Endodermal cell (in vitro differentiated cells): ENCODE data around the gene GPRASP1. TPM values are rescaled to one million over a fixed set of nuclear protein-coding genes. Genes with fewer than 3 reads are reported as not detected.

Experiments used
- DNase-seq: peaks from one replicate; pipeline ENCODE4 v3.0.0-alpha.2; 2017
- H3K27ac ChIP-seq: 2 replicates; pipeline ENCODE4 v1.5.1; 2013; ENCODE audit warnings: mild to moderate bottlenecking, low read depth, low read length, moderate library complexity
- H3K27me3 ChIP-seq: 2 replicates; pipeline ENCODE4 v1.6.1; 2013; ENCODE audit warnings: mild to moderate bottlenecking, low read length, moderate library complexity; ENCODE audit not compliant: insufficient read depth, control insufficient read depth, poor library complexity, severe bottlenecking
- H3K36me3 ChIP-seq: 2 replicates; pipeline ENCODE4 v1.7.0; 2013; ENCODE audit warnings: mild to moderate bottlenecking, low read length, moderate library complexity; ENCODE audit not compliant: control insufficient read depth, insufficient read depth
- H3K4me1 ChIP-seq: one replicate; pipeline ENCODE4 v1.7.0; 2013; ENCODE audit warnings: low read length; ENCODE audit not compliant: control insufficient read depth, insufficient read depth
- H3K4me3 ChIP-seq: 2 replicates; pipeline ENCODE4 v1.5.1; 2013; ENCODE audit warnings: mild to moderate bottlenecking, low read length, moderate library complexity
- H3K9ac ChIP-seq: 2 replicates; pipeline ENCODE4 v1.6.1; 2013; ENCODE audit warnings: mild to moderate bottlenecking, low read length, moderate library complexity; ENCODE audit not compliant: poor library complexity, severe bottlenecking; ENCODE audit errors: extremely low read depth
- H3K9me3 ChIP-seq: 2 replicates; pipeline ENCODE4 v1.6.1; 2013; ENCODE audit warnings: mild to moderate bottlenecking, low read length, moderate library complexity; ENCODE audit not compliant: control insufficient read depth
- H3K27ac Mint-ChIP-seq: 2 replicates; pipeline ENCODE4 v1.8.0; 2020; ENCODE audit warnings: mixed read lengths
- H3K27me3 Mint-ChIP-seq: 2 replicates; pipeline ENCODE4 v1.8.0; 2021; ENCODE audit warnings: mild to moderate bottlenecking, mixed read lengths; ENCODE audit not compliant: insufficient read depth
- H3K36me3 Mint-ChIP-seq: 2 replicates; pipeline ENCODE4 v1.8.0; 2020; ENCODE audit warnings: low read depth, mixed read lengths
- H3K4me1 Mint-ChIP-seq: 2 replicates; pipeline ENCODE4 v1.8.0; 2020; ENCODE audit warnings: mixed read lengths
- H3K4me3 Mint-ChIP-seq: 2 replicates; pipeline ENCODE4 v1.8.0; 2020; ENCODE audit warnings: mild to moderate bottlenecking, moderate library complexity, mixed read lengths
- H3K9me3 Mint-ChIP-seq: 2 replicates; pipeline ENCODE4 v1.8.0; 2020; ENCODE audit warnings: mild to moderate bottlenecking, mixed read lengths
- WGBS, 2 experiments: methylation state at CpG; one replicate each; pipeline versions ENCODE4 v1.1.5 to v1.1.7; 2013; ENCODE audit warnings: missing lambda C conversion rate in 2 of 2, mixed read lengths in 1 of 2; ENCODE audit not compliant: insufficient coverage in 1 of 2, insufficient read length in 1 of 2; 5-methylcytosine and 5-hydroxymethylcytosine counted together
- total RNA-seq, 2 donors: library from RNA; stranded (reverse); fragmentation: NEBNext Ultra II Directional in 1 of 2; extraction: Animal tissue kit (Norgen Biotek cat#: 25700) in 1 of 2; gene quantifications; 2 replicates in 1 of 2; 3 replicates in 1 of 2; pipeline ENCODE4 v1.2.1, GENCODE V29; 2021
- TF ChIP-seq, protein P1 (sequence below): fragments of 200-600 bp; sonication (generic); conservative IDR thresholded peaks from 2 replicates; pipeline ENCODE4 v1.5.0; 2021; ENCODE audit warnings: antibody characterized with exemption, mild to moderate bottlenecking

GPRASP1 gene
- total RNA-seq, 2 donors from 2014 or later, result 2.9 to 3.7 TPM

DNA sequence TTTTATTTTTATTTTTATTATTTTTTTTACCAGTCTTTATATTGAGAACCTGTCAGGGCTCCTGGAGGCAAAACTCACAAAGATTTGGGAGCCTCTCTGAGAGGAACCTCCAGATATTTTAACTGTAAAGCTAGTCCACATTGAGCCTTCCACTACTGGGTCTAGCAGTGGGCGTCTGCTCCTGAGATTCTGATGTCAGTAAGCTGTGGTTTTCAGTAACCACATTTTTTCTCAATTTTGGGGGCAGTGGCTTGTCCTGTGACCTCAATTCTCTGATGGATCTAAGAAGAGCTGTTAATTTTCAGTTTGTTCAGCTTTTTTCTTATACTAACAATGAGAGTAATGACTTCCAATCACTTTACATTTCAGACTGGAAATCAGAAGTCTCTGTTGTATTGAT is 23.6 kb upstream of the GPRASP1 start:
- Mint-ChIP-seq H3K4me3 (no peak overlapping the region), H3K4me1 (no peaks in the 10 kb centered on the region), H3K27me3 (no peaks in the 10 kb centered on the region), H3K36me3 (peaks cover 9% of the 10 kb centered on the region), H3K27ac (no peak overlapping the region), H3K9me3 (peaks cover 65% of the 10 kb centered on the region)
- Histone ChIP-seq H3K9ac (no peak overlapping the region), H3K9me3 (no peaks in the 10 kb centered on the region), H3K4me1 (no peaks in the 10 kb centered on the region), H3K27me3 (no peaks in the 10 kb centered on the region), H3K27ac (no peak overlapping the region), H3K36me3 (no peaks in the 10 kb centered on the region), H3K4me3 (no peak overlapping the region)
- no peak for DNase-seq
- 92% methylated on average over 1 of the region's 1 CpG; no CpG with 5 or more reads in 1 of the 2 experiments for WGBS, 2 experiments
- TF ChIP-seq, protein P1, sequence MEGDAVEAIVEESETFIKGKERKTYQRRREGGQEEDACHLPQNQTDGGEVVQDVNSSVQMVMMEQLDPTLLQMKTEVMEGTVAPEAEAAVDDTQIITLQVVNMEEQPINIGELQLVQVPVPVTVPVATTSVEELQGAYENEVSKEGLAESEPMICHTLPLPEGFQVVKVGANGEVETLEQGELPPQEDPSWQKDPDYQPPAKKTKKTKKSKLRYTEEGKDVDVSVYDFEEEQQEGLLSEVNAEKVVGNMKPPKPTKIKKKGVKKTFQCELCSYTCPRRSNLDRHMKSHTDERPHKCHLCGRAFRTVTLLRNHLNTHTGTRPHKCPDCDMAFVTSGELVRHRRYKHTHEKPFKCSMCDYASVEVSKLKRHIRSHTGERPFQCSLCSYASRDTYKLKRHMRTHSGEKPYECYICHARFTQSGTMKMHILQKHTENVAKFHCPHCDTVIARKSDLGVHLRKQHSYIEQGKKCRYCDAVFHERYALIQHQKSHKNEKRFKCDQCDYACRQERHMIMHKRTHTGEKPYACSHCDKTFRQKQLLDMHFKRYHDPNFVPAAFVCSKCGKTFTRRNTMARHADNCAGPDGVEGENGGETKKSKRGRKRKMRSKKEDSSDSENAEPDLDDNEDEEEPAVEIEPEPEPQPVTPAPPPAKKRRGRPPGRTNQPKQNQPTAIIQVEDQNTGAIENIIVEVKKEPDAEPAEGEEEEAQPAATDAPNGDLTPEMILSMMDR, result no peak

- no peak overlapping the region for H3K9ac ChIP-seq
- Mint-ChIP-seq H3K4me3 (no peak overlapping the region), H3K4me1 (no peaks in the 10 kb centered on the region), H3K27ac (no peak overlapping the region), H3K9me3 (peaks cover 47% of the 10 kb centered on the region), H3K27me3 (no peaks in the 10 kb centered on the region), H3K36me3 (peaks cover 32% of the 10 kb centered on the region)
- H3K27ac ChIP-seq, result no peak overlapping the region
- no peak overlapping the region for H3K4me3 ChIP-seq
- no peak for DNase-seq
- H3K9me3 ChIP-seq, result peaks cover 14% of the 10 kb centered on the region
- peaks cover 5% of the 10 kb centered on the region for H3K36me3 ChIP-seq
- no peaks in the 10 kb centered on the region for H3K27me3 ChIP-seq
- WGBS, 2 experiments, result 75 to 100% methylated on average over 1 of the region's 1 CpG
- H3K4me1 ChIP-seq, result no peaks in the 10 kb centered on the region
- TF ChIP-seq, protein P1, result no peak
Observed at GRCh38 chrX:102637561-102637960, 13.7 kb upstream of the GPRASP1 start.

DNA sequence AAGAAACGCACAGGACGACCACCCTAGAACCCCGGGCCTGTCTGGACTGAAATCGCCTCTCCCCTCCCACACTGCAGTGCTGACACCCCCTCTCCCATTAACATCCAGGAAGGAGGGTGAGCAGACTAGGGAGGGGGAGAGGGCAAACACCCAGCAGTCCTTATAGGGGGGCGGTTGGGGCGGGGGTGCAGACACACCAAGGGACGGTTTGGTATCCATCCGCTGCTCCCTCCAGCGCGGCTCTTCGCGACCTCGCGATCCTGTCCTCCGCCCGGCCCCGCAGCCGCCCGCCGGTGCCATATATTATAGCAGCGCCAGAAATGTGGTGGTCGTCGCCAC is 411 bp upstream of the GPRASP1 start:
- TF ChIP-seq, protein P1, result no peak
- H3K27me3 ChIP-seq, result no peaks in the 10 kb centered on the region
- peaks cover 7% of the 10 kb centered on the region for H3K36me3 Mint-ChIP-seq
- no peak for DNase-seq
- peaks cover 61% of the 10 kb centered on the region for H3K9me3 Mint-ChIP-seq
- peak overlapping the region; percentile 73 for H3K4me3 ChIP-seq
- no peaks in the 10 kb centered on the region for H3K36me3 ChIP-seq
- H3K27ac ChIP-seq, result no peak overlapping the region
- no peak overlapping the region for H3K27ac Mint-ChIP-seq
- H3K4me1 ChIP-seq, result no peaks in the 10 kb centered on the region
- 10% methylated on average over 18 of the region's 23 CpGs; no CpG with 5 or more reads in 1 of the 2 experiments for WGBS, 2 experiments
- H3K27me3 Mint-ChIP-seq, result peaks cover 9% of the 10 kb centered on the region
- H3K9ac ChIP-seq, result no peak overlapping the region
- no peaks in the 10 kb centered on the region for H3K4me1 Mint-ChIP-seq
- peak overlapping the region; percentile 70 for H3K4me3 Mint-ChIP-seq
- H3K9me3 ChIP-seq, result no peaks in the 10 kb centered on the region
